Rectal smooth muscle tissue (tissue), 1 donor: ENCODE measurements around the gene KIAA0513.

Source experiments
- H3K27ac ChIP-seq: one replicate; pipeline ENCODE4 v1.7.0; 2013; ENCODE audit warnings: low read depth, low read length, inconsistent platforms
- H3K27me3 ChIP-seq: one replicate; pipeline ENCODE4 v1.7.0; 2013; ENCODE audit warnings: low read length; ENCODE audit not compliant: control insufficient read depth, insufficient read depth
- H3K36me3 ChIP-seq: one replicate; pipeline ENCODE4 v1.7.0; 2013; ENCODE audit warnings: low read length; ENCODE audit not compliant: control insufficient read depth, insufficient read depth
- H3K4me1 ChIP-seq: one replicate; pipeline ENCODE4 v1.7.0; 2013; ENCODE audit warnings: low read length; ENCODE audit not compliant: control insufficient read depth, insufficient read depth
- H3K4me3 ChIP-seq: one replicate; pipeline ENCODE4 v1.7.0; 2013; ENCODE audit warnings: low read length
- H3K9ac ChIP-seq: one replicate; pipeline ENCODE4 v1.7.0; 2013; ENCODE audit warnings: low read length

KIAA0513 gene

GRCh38 chr16:85037050-85037410, 9.4 kb downstream of the KIAA0513 start:
- H3K9ac ChIP-seq, result no peak overlapping the region
- no peaks in the 10 kb centered on the region for H3K27me3 ChIP-seq

DNA sequence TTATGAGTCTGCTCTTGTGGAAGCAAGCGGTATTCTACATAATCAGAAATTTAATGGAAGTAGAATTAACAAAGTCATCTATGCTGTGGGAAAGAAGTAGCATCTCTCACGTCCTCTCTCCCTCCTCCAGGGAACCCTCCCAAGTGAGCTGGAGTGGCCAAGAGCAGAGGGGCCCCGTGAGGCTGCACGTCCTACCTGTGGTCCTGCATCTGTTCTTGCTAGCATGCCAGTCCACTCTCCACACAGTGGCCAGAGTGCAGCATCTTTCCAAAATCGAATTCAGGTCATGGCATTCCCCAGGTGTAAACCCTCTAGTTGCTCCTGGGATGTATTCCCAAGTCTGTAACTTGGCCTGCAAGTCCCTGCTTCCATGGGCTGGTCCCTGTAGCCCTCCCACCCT, 10.1 kb downstream of the KIAA0513 start:
- Histone ChIP-seq H3K9ac (no peak overlapping the region), H3K4me1 (no peaks in the 10 kb centered on the region), H3K27me3 (no peaks in the 10 kb centered on the region), H3K4me3 (no peak overlapping the region), H3K36me3 (no peaks in the 10 kb centered on the region), H3K27ac (peak overlapping the region; percentile 50)

More at GRCh38 chr16:85037050-85037410, 9.4 kb downstream of the KIAA0513 start:
- H3K36me3 ChIP-seq, result no peaks in the 10 kb centered on the region
- H3K4me1 ChIP-seq, result no peaks in the 10 kb centered on the region
- H3K4me3 ChIP-seq, result no peak overlapping the region
- peak overlapping the region; percentile 75 for H3K27ac ChIP-seq

DNA sequence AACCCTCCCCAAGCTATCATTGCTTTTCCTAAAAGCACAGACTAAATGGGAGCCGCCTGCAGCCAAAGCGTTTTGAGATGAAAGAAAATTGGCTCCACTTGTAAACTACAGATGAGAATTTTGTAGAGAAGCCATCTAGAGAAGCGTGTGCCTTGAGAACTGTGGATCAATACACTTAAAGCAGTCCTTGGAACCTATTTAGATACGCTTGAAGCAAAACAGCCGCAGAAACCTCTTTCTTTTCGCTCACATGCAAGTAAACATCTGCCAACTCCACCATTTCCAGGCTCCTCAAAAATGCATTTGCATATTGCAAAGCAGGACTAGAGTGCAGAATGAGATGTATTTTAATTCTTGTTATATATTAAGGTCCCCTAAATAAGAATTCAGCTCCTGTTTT, 13.1 kb downstream of the KIAA0513 start:
- no peaks in the 10 kb centered on the region for H3K4me1 ChIP-seq
- no peak overlapping the region for H3K4me3 ChIP-seq
- peak overlapping the region; percentile 50 for H3K27ac ChIP-seq
- H3K27me3 ChIP-seq, result no peaks in the 10 kb centered on the region
- H3K36me3 ChIP-seq, result no peaks in the 10 kb centered on the region
- no peak overlapping the region for H3K9ac ChIP-seq

- Histone ChIP-seq H3K36me3 (no peaks in the 10 kb centered on the region), H3K27me3 (no peaks in the 10 kb centered on the region), H3K4me3 (no peak overlapping the region), H3K9ac (no peak overlapping the region), H3K4me1 (no peaks in the 10 kb centered on the region), H3K27ac (no peak overlapping the region)
These were observed 13.9 kb downstream of the KIAA0513 start for GRCh38 chr16:85041219-85042166.

- H3K9ac ChIP-seq, result no peak overlapping the region
- no peak overlapping the region for H3K27ac ChIP-seq
- no peaks in the 10 kb centered on the region for H3K27me3 ChIP-seq
- no peaks in the 10 kb centered on the region for H3K36me3 ChIP-seq
- H3K4me1 ChIP-seq, result no peaks in the 10 kb centered on the region
- no peak overlapping the region for H3K4me3 ChIP-seq
These were observed 14.6 kb downstream of the KIAA0513 start for GRCh38 chr16:85042167-85042526.

DNA sequence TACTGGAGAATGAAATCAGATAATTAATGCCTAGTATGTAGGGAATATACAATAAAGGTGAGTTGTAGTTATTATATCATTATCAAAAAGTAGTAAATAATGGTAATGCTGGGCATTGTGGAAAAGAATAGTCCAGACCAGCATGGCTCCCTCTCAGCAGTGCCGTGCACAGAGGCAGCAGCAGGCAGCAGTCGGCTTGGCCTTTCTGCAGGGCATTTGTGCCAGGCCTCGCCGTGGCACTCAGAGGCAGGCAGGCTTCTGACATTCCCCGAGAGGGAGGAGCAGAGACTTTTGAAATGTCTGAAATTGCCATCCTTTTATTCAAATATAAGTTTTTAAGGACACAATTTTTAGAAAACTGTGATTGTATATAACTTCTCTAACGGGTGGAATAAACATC, 15.0 kb downstream of the KIAA0513 start:
- Histone ChIP-seq H3K27ac (no peak overlapping the region), H3K9ac (no peak overlapping the region), H3K4me1 (no peaks in the 10 kb centered on the region), H3K36me3 (no peaks in the 10 kb centered on the region), H3K27me3 (no peaks in the 10 kb centered on the region), H3K4me3 (no peak overlapping the region)

- no peak overlapping the region for H3K9ac ChIP-seq
- no peaks in the 10 kb centered on the region for H3K36me3 ChIP-seq
- H3K4me1 ChIP-seq, result no peaks in the 10 kb centered on the region
- no peaks in the 10 kb centered on the region for H3K27me3 ChIP-seq
- no peak overlapping the region for H3K4me3 ChIP-seq
- no peak overlapping the region for H3K27ac ChIP-seq
These were observed 17.5 kb downstream of the KIAA0513 start for GRCh38 chr16:85045077-85045476.

GRCh38 chr16:85045641-85046471, 18.3 kb downstream of the KIAA0513 start:
- Histone ChIP-seq H3K4me1 (no peaks in the 10 kb centered on the region), H3K4me3 (no peak overlapping the region), H3K9ac (no peak overlapping the region), H3K36me3 (no peaks in the 10 kb centered on the region), H3K27me3 (no peaks in the 10 kb centered on the region), H3K27ac (no peak overlapping the region)

DNA sequence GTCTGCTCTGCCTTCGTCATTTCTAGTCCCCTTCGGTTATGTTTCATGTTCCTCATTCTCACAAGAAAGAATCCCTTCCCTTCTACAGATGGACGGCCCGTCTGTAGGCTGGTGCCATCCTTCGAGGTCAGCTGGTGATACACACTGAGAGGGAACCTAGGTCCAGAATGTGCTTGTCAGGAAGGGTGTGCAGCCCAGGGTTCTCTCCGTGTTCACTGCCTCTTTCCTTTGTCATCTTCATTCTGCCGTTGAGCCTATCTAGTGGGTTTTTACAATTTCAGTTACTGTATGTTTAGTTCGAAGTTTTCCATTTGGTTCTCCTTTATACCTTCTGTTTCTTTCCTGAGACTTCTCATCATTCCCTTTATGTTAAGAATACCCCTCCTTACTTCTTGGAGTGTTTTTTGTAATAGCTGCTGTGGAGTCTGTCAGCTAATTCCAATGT, 18.9 kb downstream of the KIAA0513 start:
- H3K4me3 ChIP-seq, result no peak overlapping the region
- H3K27me3 ChIP-seq, result no peaks in the 10 kb centered on the region
- no peaks in the 10 kb centered on the region for H3K4me1 ChIP-seq
- no peak overlapping the region for H3K9ac ChIP-seq
- H3K36me3 ChIP-seq, result no peaks in the 10 kb centered on the region
- H3K27ac ChIP-seq, result no peak overlapping the region

- Histone ChIP-seq H3K36me3 (no peaks in the 10 kb centered on the region), H3K27ac (no peak overlapping the region), H3K27me3 (no peaks in the 10 kb centered on the region), H3K9ac (no peak overlapping the region), H3K4me3 (no peak overlapping the region), H3K4me1 (no peaks in the 10 kb centered on the region)
These were observed 19.6 kb downstream of the KIAA0513 start for GRCh38 chr16:85046931-85047866.

GRCh38 chr16:85047867-85048455, 20.4 kb downstream of the KIAA0513 start:
- H3K9ac ChIP-seq, result no peak overlapping the region
- peak overlapping the region; percentile 33 for H3K4me3 ChIP-seq
- no peaks in the 10 kb centered on the region for H3K27me3 ChIP-seq
- H3K27ac ChIP-seq, result no peak overlapping the region
- no peaks in the 10 kb centered on the region for H3K4me1 ChIP-seq
- H3K36me3 ChIP-seq, result no peaks in the 10 kb centered on the region
